ENCODE measurements around the gene FGR.
"Not testable (repeated sequence)": the region's sequence is repeated elsewhere in the genome, so short reads cannot be mapped to it uniquely, and the experiment has no call there.

FGR gene

GRCh38 chr1:27680225-27680791 lies 45.3 kb upstream of the FGR start:
- not testable (repeated sequence) for H2AK5ac ChIP-seq (ENCODE audit: low read depth, low read length); H3K4ac ChIP-seq (ENCODE audit: low read length); H2BK15ac ChIP-seq (ENCODE audit: low read length); H3K14ac ChIP-seq (ENCODE audit: low read length); H3K27me3 ChIP-seq (ENCODE audit: control insufficient read depth in 3 of 3, insufficient read depth in 3 of 3, low read depth in 1 of 3, low read length in 3 of 3); H2BK12ac ChIP-seq (ENCODE audit: low read length); H3K9ac ChIP-seq (ENCODE audit: low read depth, low read length, poor library complexity); H3K27ac ChIP-seq (replicated peaks; ENCODE audit: low read length); H3K36me3 ChIP-seq (replicated peaks in 1 of 2; ENCODE audit: control insufficient read depth in 2 of 2, insufficient read depth in 2 of 2, low read length in 2 of 2); H3K4me3 ChIP-seq (ENCODE audit: low read length in 2 of 2); H2BK120ac ChIP-seq (ENCODE audit: low read depth, low read length); H2AFZ ChIP-seq (ENCODE audit: low read length); DNase-seq (ENCODE audit: low spot score); H3K23ac ChIP-seq (ENCODE audit: low read depth, low read length, poor library complexity); H3K18ac ChIP-seq (ENCODE audit: low read length); H2BK5ac ChIP-seq (ENCODE audit: low read length); H3K79me1 ChIP-seq (ENCODE audit: low read depth, low read length); H3K9me3 ChIP-seq (replicated peaks in 1 of 2; ENCODE audit: control insufficient read depth in 2 of 2, insufficient read depth in 1 of 2, low read depth in 1 of 2, low read length in 2 of 2); H3K4me2 ChIP-seq (ENCODE audit: insufficient read depth, low read length, poor library complexity, severe bottlenecking); H4K8ac ChIP-seq (ENCODE audit: low read depth, low read length); H4K91ac ChIP-seq (ENCODE audit: low read depth, low read length, poor library complexity); H3K4me1 ChIP-seq (ENCODE audit: control insufficient read depth in 2 of 2, insufficient read depth in 1 of 2, low read depth in 1 of 2, low read length in 2 of 2)
- WGBS, 2 donors (ENCODE audit: extremely low coverage in 2 of 2, insufficient read length in 2 of 2, insufficient replicate concordance in 1 of 2) = no CpG with 5 or more reads among the region's 2 CpGs

GRCh38 chr1:27678747-27679146 lies 43.8 kb upstream of the FGR start:
- no peak overlapping the region for H2BK120ac ChIP-seq (ENCODE audit: low read depth, low read length)
- no peak overlapping the region for H3K27ac ChIP-seq (replicated peaks; ENCODE audit: low read length)
- no peak overlapping the region for H4K8ac ChIP-seq (ENCODE audit: low read depth, low read length)
- no peak overlapping the region for H2BK15ac ChIP-seq (ENCODE audit: low read length)
- H3K4me1 ChIP-seq (ENCODE audit: control insufficient read depth in 2 of 2, insufficient read depth in 1 of 2, low read depth in 1 of 2, low read length in 2 of 2) = no peaks in the 10 kb centered on the region
- H2AK5ac ChIP-seq (ENCODE audit: low read depth, low read length) = no peak overlapping the region
- H3K23ac ChIP-seq (ENCODE audit: low read depth, low read length, poor library complexity) = no peak overlapping the region
- H3K4me2 ChIP-seq (ENCODE audit: insufficient read depth, low read length, poor library complexity, severe bottlenecking) = no peak overlapping the region
- no peak overlapping the region for H4K91ac ChIP-seq (ENCODE audit: low read depth, low read length, poor library complexity)
- H3K14ac ChIP-seq (ENCODE audit: low read length) = no peak overlapping the region
- no peak overlapping the region for H3K18ac ChIP-seq (ENCODE audit: low read length)
- peaks cover 1 to 5% of the 10 kb centered on the region in 2 donors for H3K9me3 ChIP-seq (replicated peaks in 1 of 2; ENCODE audit: control insufficient read depth in 2 of 2, insufficient read depth in 1 of 2, low read depth in 1 of 2, low read length in 2 of 2)
- no peak overlapping the region for H3K9ac ChIP-seq (ENCODE audit: low read depth, low read length, poor library complexity)
- no peak overlapping the region for H2AFZ ChIP-seq (ENCODE audit: low read length)
- no peaks in the 10 kb centered on the region for H3K27me3 ChIP-seq (ENCODE audit: control insufficient read depth in 3 of 3, insufficient read depth in 3 of 3, low read depth in 1 of 3, low read length in 3 of 3)
- no peak overlapping the region for H3K4ac ChIP-seq (ENCODE audit: low read length)
- no peaks in the 10 kb centered on the region for H3K79me1 ChIP-seq (ENCODE audit: low read depth, low read length)
- no peak overlapping the region for H2BK5ac ChIP-seq (ENCODE audit: low read length)
- H2BK12ac ChIP-seq (ENCODE audit: low read length) = no peak overlapping the region
- no peak for DNase-seq (ENCODE audit: low spot score)
- no peaks in the 10 kb centered on the region for H3K36me3 ChIP-seq (replicated peaks in 1 of 2; ENCODE audit: control insufficient read depth in 2 of 2, insufficient read depth in 2 of 2, low read length in 2 of 2)
- H3K4me3 ChIP-seq (ENCODE audit: low read length in 2 of 2) = no peak overlapping the region

GRCh38 chr1:27676410-27676809 lies 41.4 kb upstream of the FGR start:
- H4K8ac ChIP-seq (ENCODE audit: low read depth, low read length) = no peak overlapping the region
- no peak overlapping the region for H3K18ac ChIP-seq (ENCODE audit: low read length)
- no peak for DNase-seq (ENCODE audit: low spot score)
- no peak overlapping the region for H2BK12ac ChIP-seq (ENCODE audit: low read length)
- H3K27ac ChIP-seq (replicated peaks; ENCODE audit: low read length) = no peak overlapping the region
- H2BK120ac ChIP-seq (ENCODE audit: low read depth, low read length) = no peak overlapping the region
- no peak overlapping the region for H4K91ac ChIP-seq (ENCODE audit: low read depth, low read length, poor library complexity)
- H3K9ac ChIP-seq (ENCODE audit: low read depth, low read length, poor library complexity) = no peak overlapping the region
- no peaks in the 10 kb centered on the region for H3K27me3 ChIP-seq (ENCODE audit: control insufficient read depth in 3 of 3, insufficient read depth in 3 of 3, low read depth in 1 of 3, low read length in 3 of 3)
- H3K36me3 ChIP-seq (replicated peaks in 1 of 2; ENCODE audit: control insufficient read depth in 2 of 2, insufficient read depth in 2 of 2, low read length in 2 of 2) = no peaks in the 10 kb centered on the region
- no peak overlapping the region for H2AK5ac ChIP-seq (ENCODE audit: low read depth, low read length)
- no peak overlapping the region for H3K23ac ChIP-seq (ENCODE audit: low read depth, low read length, poor library complexity)
- no peak overlapping the region for H3K4ac ChIP-seq (ENCODE audit: low read length)
- peaks cover 5 to 6% of the 10 kb centered on the region in 2 donors for H3K4me1 ChIP-seq (ENCODE audit: control insufficient read depth in 2 of 2, insufficient read depth in 1 of 2, low read depth in 1 of 2, low read length in 2 of 2)
- H2BK15ac ChIP-seq (ENCODE audit: low read length) = no peak overlapping the region
- H2BK5ac ChIP-seq (ENCODE audit: low read length) = no peak overlapping the region
- H2AFZ ChIP-seq (ENCODE audit: low read length) = no peak overlapping the region
- no peak overlapping the region for H3K4me3 ChIP-seq (ENCODE audit: low read length in 2 of 2)
- H3K14ac ChIP-seq (ENCODE audit: low read length) = no peak overlapping the region
- no CpG with 5 or more reads among the region's 1 CpG for WGBS, 2 donors (ENCODE audit: extremely low coverage in 2 of 2, insufficient read length in 2 of 2, insufficient replicate concordance in 1 of 2)
- H3K9me3 ChIP-seq (replicated peaks in 1 of 2; ENCODE audit: control insufficient read depth in 2 of 2, insufficient read depth in 1 of 2, low read depth in 1 of 2, low read length in 2 of 2) = peaks cover 1 to 5% of the 10 kb centered on the region in 2 donors
- H3K4me2 ChIP-seq (ENCODE audit: insufficient read depth, low read length, poor library complexity, severe bottlenecking) = no peak overlapping the region
- no peaks in the 10 kb centered on the region for H3K79me1 ChIP-seq (ENCODE audit: low read depth, low read length)

GRCh38 chr1:27672750-27673112 lies 37.7 kb upstream of the FGR start:
- Histone ChIP-seq H3K79me1 (ENCODE audit: low read depth, low read length) (no peaks in the 10 kb centered on the region), H2BK12ac (ENCODE audit: low read length) (no peak overlapping the region), H4K8ac (ENCODE audit: low read depth, low read length) (no peak overlapping the region), H3K27ac (replicated peaks; ENCODE audit: low read length) (peak overlapping the region; percentile 27), H3K4me1 (ENCODE audit: control insufficient read depth in 2 of 2, insufficient read depth in 1 of 2, low read depth in 1 of 2, low read length in 2 of 2) (peaks cover 6 to 8% of the 10 kb centered on the region in 2 donors), H2AK5ac (ENCODE audit: low read depth, low read length) (no peak overlapping the region), H3K9me3 (replicated peaks in 1 of 2; ENCODE audit: control insufficient read depth in 2 of 2, insufficient read depth in 1 of 2, low read depth in 1 of 2, low read length in 2 of 2) (no peaks in the 10 kb centered on the region), H3K9ac (ENCODE audit: low read depth, low read length, poor library complexity) (no peak overlapping the region), H3K27me3 (ENCODE audit: control insufficient read depth in 3 of 3, insufficient read depth in 3 of 3, low read depth in 1 of 3, low read length in 3 of 3) (peaks cover 0 to 5% (median 0%) of the 10 kb centered on the region in 3 experiments), H2AFZ (ENCODE audit: low read length) (peak overlapping the region; percentile 92), H3K4ac (ENCODE audit: low read length) (no peak overlapping the region), H2BK120ac (ENCODE audit: low read depth, low read length) (no peak overlapping the region), H3K23ac (ENCODE audit: low read depth, low read length, poor library complexity) (no peak overlapping the region), H2BK15ac (ENCODE audit: low read length) (no peak overlapping the region), H3K36me3 (replicated peaks in 1 of 2; ENCODE audit: control insufficient read depth in 2 of 2, insufficient read depth in 2 of 2, low read length in 2 of 2) (no peaks in the 10 kb centered on the region), H4K91ac (ENCODE audit: low read depth, low read length, poor library complexity) (no peak overlapping the region), H3K14ac (ENCODE audit: low read length) (no peak overlapping the region), H3K4me3 (ENCODE audit: low read length in 2 of 2) (peak overlapping the region in 1 of 2 donors; percentile 53), H2BK5ac (ENCODE audit: low read length) (no peak overlapping the region), H3K4me2 (ENCODE audit: insufficient read depth, low read length, poor library complexity, severe bottlenecking) (no peak overlapping the region), H3K18ac (ENCODE audit: low read length) (no peak overlapping the region)
- no peak for DNase-seq (ENCODE audit: low spot score)

All from neuronal stem cell (in vitro differentiated cells).